GM18873 (cell line): ENCODE data around the gene NDP.
"Not testable (repeated sequence)": the region's sequence is repeated elsewhere in the genome, so short reads cannot be mapped to it uniquely, and the experiment has no call there.

Source experiments
- ATAC-seq: cut with Tn5 transposase; IDR thresholded peaks from one replicate; pipeline ENCODE4 v1.9.1; 2021; ENCODE audit warnings: mild to moderate bottlenecking, moderate library complexity, moderate number of reproducible peaks; ENCODE audit not compliant: unreplicated experiment, low FRiP score

Gene NDP

DNA sequence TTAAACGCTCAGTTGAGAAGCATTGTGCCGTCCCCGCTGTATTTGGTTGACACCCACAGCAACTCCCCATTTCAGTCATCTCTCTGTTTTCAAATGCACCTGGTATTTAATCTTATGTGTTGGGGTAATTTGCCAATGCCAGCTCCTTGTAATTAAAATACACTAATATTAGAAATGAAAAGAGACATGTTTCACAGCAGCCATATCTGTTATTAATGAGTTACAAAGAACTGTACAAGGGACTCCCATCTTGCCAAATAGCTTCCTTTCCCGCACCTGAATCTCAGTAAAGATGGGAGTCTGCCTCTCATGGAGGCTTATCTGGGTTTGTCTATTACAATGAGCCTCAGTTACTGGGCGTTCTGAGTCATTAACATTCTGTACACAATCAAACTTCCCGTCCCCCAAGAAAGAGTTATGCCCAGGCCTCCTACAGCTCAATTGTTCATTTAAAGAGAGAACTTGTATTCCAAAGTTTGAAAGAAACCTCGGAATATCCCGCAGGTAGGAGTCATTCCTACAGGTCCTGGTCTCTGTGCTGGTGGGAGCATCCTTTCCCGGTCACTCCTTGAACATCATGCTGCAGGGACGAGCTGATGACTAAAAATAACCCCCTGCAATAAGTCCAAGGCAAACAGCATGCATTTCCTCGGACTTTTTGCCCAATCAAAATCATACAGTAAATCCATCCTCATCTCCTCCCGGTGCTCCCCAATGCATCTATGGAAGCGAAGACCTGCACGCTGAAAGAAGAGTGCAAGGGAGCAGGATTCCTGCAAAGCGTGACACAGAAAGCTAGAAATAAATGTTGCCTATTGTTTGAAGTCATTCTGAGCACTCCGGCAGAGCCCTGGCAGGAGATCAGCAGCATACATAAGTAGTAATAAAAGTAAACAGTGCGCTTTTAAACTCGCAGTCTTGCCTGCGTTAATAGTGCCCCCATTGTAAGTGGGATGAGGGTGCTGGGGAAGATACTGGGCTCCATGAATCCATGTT, 926 bp downstream of the NDP start:
- no peak for ATAC-seq

DNA sequence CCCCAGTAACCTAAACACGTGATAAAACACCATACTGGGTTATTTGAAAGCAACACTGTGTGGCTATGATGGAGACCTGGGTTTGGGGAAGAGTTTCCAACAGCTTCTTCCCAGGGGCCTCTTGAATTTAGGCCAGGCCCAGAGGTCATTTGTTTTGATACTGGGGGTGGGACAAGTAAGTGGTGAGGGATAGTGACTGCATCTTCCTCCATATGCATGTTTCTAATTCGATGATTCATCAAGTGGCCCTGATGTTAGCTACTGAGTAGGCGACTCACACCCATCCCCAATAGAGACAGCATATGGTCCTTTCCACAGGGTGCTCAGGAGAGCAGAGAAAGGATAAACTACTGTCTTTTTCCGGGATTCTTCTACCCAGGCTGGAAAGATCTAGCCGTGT, 2.7 kb downstream of the NDP start:
- no peak for ATAC-seq

DNA sequence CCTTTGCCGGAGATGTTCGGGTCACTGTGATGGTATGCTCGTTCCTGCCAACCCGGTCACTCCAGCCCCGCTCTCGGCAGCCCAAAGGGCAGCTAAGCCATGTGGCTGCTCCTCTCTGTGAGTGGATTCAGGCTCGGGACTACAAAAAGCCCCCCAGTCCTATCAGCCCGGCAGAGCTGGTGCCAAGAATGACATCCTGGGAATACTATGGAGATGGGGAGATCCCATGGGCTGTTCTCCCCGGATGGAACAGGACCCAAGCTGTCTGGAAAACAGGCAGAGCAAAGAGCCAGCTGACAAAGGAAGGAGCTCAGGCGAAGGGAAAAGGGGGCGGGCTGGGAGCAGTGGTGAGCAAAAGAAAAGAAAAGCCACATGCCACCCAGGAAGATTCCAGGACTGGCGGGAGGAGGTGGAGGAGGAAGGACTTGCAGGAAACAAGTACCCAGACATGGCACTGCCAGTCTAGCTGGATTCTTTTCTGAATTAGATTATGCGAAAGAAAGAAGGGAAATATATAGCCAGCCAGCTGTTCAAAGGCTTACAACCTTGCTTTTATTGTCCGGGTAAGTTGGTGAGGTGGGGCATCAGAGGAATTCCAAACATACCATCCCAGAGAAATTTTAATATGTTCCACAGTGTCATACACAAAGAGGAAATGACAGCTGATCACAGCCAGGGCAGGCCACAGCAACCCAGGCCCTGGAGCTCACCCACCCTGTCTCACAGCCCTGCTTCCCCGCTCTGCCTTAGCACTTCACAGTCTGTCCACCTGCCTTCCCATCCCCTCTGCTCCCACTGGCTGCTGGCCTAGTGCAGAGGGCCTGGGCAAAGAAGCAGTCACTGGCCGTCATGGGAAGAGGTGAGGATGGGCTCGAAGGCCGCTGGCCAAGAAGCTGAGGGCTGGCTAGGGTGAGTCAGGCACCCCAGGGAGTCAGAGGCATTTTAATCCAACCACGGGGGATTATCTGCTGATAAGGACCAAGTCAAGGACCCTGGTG, 3.4 kb downstream of the NDP start:
- ATAC-seq: no peak

DNA sequence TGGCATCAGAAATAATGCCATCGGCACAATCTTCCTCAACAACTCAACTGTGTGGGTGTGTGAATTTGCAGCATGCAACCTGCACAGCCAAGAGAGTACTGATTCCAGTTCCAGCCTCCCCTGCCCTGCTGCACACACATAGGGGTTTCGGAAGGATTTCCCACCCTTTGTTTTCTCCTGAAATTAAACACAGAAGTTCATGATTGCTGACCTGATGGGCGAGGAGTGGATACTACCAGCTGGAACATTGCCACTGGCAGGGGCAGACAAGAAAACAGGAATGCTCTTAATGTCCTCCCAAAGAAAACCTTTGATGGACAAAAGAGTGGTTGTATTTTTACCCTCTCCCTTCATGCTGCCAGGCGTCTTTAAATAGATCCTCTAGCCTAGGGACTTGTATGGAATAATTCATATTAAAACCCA, 4.8 kb downstream of the NDP start:
- no peak for ATAC-seq

DNA sequence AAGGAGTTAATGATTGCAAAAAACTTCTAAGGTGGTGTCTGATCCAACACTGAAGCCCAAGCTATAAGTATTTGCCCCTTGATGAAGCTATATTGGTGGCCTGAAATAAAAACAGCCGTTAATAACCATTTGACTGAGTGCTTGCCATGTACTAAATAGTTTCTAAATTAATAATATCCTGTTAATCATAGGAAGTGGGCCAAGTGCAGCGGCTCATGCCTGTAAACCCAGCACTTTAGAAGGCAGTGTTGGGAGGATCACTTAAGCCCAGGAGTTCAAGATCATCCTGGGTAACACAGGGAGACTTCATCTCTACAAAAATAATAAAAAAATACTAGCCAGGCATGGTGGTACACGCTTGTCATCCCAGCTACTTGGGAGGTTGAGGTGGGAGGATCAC, 8.3 kb downstream of the NDP start:
- no peak for ATAC-seq

DNA sequence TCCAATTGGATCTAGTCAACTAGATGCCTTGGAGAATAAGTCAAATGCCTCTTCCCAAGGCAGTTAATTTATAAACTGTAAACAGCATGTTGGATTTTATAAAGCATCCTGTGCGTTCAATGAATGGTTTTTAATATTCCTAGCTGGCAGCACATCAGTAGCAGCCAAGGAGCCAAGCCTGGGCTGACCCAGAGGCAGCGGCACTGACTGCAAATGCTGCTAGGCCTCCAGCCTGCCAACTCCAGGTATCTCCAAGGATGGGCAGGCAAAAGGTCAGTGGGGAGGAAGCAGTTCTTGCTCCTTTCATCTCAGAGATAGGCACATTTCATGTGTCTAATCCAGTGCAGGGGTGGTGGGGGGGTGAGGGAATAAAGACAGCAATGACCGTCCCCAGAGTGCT, 9.5 kb downstream of the NDP start:
- no peak for ATAC-seq

DNA sequence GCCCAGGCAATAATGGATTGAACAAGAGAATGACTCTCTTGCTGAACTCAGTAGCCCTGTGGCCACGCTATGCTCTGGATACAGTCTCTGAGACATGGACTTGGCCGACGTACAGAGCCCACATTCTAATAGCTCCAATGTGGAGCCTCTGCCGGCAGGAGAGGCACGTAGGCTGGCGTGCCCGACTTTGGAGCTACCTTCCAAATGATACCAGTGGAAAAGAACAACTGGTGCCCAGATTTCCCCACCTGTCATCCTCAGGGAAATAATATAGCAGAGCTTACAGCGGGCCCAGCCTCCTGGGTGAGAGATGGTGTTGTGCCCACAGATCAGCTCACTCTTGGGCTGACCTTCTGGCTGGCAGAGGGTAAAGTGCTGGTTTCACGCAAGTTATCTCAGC, 10.6 kb downstream of the NDP start:
- no peak for ATAC-seq

DNA sequence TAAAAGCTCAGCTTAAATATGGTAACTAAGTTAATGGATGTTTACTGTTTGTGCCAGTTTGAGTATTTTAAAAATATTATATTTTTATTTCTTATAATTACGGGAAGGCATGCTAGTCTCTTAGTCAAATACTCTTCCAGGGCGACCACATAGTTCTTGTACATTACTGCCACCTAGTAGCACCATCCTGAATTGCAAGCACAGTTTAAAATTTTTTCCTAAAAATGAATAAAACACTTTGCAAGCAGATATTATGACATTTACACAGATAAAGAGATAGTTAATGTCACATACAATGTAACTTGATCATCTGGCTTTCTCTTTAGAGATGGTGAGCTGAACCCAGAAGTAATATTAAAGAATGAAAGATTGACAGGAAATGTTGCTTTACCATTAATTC, 11.5 kb downstream of the NDP start:
- ATAC-seq: no peak

DNA sequence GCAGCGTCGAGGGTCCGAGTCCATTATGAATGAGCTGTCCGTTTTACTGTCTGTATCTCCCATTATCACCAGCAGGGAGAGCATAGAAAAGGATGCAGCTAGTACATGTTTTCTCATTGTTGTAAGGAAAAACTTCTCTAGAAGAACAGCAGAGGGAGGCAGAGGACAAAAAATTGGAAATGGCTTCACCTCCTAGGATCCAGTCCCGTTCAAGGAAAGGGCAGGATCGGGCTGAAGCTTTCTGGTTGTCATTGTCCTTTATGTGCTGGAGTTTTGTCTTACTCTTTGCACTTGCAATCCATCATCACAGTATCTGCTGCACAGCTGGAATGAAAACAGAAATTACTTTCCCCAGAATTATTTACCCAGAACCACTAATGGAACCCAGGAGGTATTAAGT, 14.7 kb downstream of the NDP start:
- ATAC-seq: no peak

DNA sequence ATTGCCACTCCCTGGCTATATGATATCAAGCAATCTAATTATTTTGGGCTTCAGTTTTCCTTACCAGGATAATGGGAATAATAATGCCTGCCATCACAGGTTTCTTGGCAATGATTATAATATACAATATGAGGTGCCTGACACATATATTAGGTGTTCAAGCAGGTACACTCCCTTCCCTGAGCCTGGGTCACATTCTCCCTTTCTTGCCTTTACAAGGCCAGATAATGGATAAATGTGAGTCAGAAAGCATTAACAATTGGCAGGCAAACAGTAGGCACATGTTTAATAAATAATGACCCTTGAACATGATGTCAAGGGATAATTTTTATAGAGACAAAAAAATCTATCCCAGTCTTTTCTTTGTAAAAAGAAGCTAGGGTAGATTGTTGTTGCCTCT, 17.2 kb downstream of the NDP start:
- no peak for ATAC-seq

DNA sequence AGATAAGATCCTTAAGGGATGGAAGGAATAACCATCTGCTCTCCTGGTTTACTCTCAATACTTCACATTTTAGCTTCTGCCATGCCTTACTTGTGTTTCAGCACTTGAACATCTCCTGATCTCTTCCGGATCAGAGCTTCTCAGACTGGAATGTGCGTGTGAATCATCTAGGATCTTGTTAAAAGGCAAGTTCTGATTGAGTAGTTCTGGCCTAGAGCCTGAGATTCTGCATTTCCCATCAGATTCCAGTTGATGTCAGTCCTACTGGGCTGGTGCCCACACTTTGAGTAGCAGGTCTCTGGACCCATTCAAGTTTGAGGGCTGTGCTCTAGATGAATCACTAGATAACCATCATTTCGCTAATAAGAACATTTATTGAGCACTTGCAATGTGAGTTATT, 20.0 kb downstream of the NDP start:
- no peak for ATAC-seq

DNA sequence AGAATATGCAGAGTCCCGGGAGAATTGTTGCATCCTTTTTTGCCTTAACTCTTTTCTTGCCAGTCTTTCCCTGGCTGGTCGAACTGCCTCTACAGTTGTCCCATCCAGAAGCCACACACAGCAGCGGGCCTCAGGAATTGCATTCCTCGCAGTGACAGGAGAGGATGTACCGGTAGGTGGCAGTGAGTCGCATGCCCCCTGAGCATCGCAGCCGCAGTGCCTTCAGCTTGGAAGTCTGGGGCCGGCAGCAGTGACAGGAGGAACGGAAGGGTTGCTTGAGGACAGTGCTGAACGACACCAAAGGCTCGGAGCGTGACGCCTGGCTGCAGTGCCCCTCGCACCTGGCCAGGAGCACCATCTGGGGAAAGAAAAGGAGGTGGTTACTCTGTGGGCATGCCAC, 23.5 kb downstream of the NDP start:
- ATAC-seq: no peak

DNA sequence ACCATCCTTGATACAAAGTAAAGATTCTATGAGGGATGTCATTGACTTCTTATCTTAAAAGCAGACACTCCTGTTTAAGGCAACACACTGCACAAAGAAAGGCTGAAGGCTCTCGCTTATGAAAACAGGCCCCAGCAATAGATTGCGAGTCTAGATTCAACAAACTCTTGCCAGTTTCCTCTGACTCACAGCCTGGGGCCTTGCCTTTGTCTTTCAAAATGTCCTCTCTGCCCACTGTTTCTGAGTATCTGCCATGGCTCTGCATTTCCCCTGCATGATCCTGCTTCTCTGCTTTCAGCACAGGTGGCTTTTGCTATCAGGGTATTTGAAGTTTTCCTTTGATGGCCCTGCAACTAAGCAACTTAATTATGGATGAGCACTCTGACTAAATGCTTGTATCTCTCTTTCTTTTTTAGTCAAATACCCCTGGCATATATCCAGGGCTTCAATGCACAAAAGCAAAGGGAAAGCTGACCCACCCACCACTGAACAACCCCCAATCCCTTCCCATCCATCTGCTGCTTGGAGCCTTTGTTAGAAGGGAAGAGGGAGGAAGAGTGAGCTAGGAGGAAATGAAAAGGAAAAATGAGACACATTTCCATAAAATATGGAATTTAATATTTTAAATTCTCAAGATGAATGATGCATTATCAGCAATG, 32.2 kb downstream of the NDP start:
- ATAC-seq: no peak

DNA sequence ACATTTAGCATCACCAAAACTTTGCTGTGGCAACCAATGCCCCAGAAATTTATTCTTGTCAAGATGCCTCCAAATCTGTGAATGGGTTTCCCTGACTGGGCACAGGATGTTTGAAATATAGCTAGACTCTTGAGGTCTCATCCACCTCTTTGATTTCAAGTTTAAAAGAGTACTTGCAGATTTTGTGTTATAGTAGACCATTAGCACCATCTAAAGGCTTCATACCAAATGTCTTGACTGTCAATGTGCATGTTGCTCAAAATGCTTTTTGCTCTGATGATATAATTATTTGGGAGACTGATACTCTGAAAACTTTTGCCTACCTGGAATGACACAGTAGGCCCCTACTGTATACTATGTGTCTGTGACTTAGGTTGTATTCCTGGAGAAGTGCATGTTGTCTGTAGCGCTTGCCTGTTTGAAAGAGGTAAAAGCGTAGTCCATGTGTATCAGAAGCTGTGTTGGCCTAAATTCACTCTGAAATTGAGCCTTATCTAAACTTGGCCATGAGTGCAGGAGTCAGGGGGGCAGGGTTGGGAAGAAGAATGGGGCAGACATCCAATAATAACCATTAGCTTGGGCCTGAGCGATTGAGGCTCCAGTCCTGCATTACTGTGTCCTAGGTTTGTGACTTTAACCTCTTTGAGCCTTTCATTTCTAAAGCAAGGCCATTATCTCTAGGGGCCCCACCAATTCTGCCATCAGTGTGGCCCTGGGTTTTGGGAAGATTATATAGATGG, 33.8 kb downstream of the NDP start:
- no peak for ATAC-seq

DNA sequence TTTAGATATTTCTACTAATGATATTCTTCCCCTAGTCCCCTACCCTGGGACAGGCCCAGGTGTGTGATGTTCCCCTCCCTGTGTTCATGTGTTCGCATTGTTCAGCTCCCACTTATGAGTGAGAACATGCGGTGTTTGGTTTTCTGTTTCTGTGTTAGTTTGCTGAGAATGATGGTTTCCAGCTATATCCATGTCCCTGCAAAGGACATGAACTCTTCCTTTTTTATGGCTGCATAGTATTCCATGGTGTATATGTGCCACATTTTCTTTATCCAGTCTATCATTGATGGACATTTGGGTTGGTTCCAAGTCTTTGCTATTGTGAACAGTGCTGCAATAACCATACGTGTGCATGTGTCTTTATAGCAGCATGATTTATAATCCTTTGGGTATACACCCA, 51.2 kb downstream of the NDP start:
- not testable (repeated sequence) for ATAC-seq

DNA sequence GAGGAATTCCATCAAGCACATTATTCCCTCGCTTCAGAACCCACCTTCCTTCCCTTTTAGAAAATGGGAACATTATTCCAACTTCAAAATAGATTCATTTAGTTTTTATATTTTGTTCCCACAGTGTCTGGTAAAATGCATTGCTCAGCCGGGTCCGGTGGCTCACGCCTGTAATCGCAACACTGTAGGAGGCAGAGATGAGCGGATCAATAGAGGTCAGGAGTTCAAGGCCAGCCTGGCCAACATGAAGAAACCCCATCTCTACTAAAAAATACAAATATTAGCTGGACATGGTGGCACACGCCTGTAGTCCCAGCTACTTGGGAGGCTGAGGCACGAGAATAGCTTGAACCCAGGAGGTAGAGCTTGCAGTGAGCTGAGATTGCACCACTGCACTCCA, 62.4 kb downstream of the NDP start:
- ATAC-seq: not testable (repeated sequence)

DNA sequence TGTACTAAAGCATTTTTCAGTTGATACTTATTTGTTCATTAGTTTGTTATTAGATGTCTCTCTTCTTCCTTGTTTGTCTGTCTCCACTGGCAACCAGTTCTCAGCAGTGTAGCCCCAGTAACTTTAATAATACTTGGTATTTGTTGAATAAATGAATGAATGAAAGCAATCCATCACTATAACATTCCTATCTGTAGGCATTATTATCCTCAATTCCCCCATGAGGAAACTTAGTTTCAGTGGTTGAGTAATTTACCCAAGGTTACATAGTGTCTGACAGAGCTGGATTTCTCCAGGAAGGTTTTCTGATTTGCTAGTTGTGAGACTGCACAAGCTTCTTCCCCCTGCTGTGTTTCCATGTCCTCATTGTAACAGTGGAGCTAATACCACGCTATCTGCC, 63.2 kb downstream of the NDP start:
- ATAC-seq: no peak

DNA sequence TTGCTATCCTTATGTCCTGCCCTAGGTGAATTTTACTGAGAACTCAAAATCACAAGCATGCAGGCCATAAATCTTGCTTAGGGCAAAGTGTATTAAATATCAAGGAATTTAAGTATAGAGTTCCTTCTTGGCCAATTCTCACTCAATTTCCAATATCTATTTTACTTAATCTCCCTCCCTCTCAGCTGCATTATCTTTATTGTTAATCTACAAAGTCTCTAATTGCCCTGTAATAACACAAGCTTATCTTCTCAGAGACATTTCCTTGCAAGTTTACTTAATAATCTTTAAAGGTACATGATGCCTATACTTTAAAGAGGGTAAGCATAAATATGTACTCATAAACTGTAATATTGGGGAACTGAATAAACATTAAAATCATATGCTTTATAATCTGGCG, 64.0 kb downstream of the NDP start:
- ATAC-seq: no peak

DNA sequence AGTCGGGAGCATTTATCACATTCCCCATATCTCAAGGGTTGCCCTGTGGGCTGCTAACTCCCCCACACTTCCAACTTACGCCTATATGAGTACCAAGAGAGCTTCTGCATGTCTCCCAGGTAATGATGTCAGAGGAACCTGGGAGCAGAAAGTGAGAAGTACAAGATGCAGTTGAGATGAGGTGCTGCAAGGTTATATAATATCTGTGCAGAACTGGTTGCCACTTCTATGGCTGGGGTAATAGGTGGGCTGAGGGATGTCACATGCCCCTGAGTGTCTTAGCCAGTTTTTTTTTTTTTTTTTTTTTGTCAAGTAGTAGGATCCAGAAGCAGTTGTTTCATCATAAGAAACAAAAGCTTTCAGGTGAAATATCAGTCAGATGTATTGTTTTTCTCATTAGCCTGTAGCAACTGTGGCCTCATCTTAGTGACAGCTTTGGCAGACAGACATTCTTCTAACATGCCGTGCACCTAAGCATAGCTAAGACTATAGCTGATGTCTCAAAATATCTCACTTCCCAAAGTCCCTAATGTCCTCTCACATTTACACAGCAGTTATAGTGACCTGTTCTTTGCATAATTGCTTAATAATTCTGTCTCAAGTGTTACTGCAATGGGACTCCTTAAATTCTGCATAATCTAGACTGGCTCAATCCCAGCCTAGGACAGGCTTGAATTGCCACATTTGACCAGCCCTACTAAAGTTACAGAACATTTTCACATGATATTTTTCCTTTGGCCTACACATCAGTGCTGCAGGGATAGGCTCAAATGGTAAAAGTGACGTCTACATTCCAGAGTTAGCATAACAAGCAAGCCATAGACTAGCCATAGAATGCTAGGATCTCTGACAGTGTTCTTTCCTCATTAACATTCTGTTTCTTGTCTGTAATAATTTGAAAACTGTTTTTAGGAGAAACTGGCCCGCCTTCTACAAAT, 73.0 kb downstream of the NDP start:
- no peak for ATAC-seq
